ENCODE results near the gene ARHGAP26. TPM values are rescaled to one million over a fixed set of nuclear protein-coding genes. Genes with fewer than 3 reads are reported as not detected.
"Not testable (repeated sequence)": the region's sequence is repeated elsewhere in the genome, so short reads cannot be mapped to it uniquely, and the experiment has no call there.

The ARHGAP26 gene
- total RNA-seq, 1 experiment from 2014 or later: 19.6 TPM

GRCh38 chr5:143078971-143079370 is 308.8 kb downstream of the ARHGAP26 start:
- no peak for DNase-seq (ENCODE audit: low spot score)

GRCh38 chr5:143080407-143080806 is 310.2 kb downstream of the ARHGAP26 start:
- DNase-seq (ENCODE audit: low spot score): no peak

- no peak for DNase-seq (ENCODE audit: low spot score)
Measured at GRCh38 chr5:143080982-143081381, 310.8 kb downstream of the ARHGAP26 start.

GRCh38 chr5:143083006-143083405 is 312.8 kb downstream of the ARHGAP26 start:
- no peak for DNase-seq (ENCODE audit: low spot score)

DNA sequence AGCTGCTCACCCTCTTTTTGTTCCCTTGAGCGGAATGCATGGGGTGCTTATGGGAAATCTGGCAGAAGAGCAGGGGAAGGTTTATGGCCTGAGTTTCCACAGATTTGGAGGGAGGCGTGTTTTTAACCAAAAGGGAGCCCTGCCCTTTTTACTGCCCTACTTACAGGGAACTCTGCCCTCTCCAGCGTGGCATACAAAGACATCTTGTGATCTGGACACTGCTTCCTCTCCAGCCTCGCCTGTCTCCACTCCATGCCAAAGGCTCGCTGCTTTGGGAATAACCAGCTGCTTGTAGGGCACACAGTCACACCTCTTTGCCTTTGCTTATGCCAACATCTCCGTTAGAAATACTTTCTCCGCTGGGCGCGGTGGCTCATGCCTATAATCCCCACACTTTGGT is 314.2 kb downstream of the ARHGAP26 start:
- DNase-seq (ENCODE audit: low spot score): no peak

- DNase-seq (ENCODE audit: low spot score): no peak
Measured at GRCh38 chr5:143085319-143085917, 315.2 kb downstream of the ARHGAP26 start.

DNA sequence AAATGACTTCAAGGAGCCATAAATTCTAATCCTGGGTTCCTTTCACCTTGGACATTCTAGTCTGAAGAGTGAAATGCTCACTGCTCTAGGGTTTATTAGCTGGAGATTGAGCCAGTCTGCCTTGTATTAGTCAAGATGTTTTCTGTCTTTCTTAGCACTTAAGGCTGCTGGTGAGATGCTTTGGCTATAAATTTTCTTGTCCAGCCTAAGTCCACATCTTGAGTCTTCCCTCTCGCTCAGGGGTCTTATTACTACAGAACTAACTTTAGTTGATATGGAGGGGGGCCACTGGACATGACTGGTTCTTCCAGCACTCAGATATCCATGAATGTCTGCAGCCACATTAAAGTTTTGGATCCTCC is 316.4 kb downstream of the ARHGAP26 start:
- DNase-seq (ENCODE audit: low spot score): no peak

GRCh38 chr5:143086908-143087637 is 316.9 kb downstream of the ARHGAP26 start:
- peak; percentile 16 for DNase-seq (ENCODE audit: low spot score)

DNA sequence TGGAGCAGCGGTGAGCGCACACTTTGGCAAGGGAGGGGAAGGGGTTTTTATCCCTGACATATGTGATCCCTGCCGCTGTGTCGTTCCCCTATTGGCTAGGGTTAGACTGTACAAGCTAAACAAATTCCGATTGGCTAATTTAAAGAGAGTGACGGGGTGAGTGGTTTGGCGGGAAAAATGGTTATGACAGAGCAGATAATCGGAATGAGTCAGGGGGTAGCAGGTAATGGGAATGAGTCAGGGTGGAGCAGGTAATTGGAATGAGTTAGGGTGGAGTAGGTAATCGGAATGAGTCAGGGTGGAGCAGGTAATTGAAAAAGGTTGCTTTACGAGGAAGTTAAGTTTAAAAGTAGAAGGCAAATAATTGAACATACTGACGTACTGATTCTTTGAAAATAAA is 318.5 kb downstream of the ARHGAP26 start:
- peak; percentile 38 for DNase-seq (ENCODE audit: low spot score)

DNA sequence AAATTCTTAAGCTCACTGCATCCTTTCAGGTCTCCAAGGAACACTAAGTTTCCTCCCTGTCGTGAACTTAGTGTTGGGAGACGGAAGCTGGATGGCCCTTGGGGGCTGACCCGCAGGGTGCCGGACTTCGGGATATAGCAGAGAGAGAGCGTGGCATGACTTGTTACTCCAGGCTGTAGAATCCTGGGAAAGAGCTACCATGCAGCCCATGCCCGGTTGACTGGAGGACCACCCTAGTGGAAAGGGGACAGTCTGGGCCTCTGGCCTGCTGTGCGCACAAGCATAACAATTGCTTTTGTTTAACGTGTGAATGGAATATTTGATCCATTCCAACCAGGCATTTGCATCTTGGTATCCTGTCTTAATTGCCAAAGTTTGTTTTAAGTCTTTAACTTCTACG is 319.9 kb downstream of the ARHGAP26 start:
- not testable (repeated sequence) for DNase-seq (ENCODE audit: low spot score)

DNA sequence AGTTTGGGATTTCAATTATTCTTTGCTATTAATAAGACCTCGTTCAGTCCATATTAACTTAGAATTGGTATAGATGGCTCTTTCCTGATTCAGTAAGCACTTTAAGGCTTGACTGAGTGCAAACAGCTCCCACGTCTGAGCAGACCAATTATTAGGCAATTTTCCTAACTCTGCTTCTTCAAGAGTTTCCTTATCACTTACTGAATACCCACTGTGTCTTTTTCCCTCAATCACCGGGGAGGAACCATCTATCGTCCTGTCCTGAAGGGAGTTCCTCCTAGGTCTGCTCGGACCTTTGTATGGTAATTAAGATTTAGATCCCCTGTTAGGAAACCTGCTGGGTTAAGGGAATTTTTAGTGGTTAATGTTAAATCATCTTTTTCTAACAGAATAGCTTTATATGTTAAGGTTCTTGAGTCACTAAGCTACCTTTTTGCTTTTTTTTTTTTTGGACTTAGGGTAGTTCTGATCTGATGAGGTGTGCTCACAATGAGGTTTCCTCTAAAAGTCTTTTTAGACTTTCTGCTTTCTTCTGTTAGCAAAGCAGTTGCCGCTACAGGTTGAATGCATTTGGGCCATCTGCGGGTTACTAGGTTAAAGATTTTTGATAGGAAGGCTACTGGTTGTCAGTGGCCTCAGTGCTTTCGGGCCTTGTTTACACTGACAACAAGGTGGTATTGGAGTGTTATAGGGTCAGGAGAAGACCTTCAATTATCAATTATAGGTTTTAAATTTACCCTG is 322.7 kb downstream of the ARHGAP26 start:
- DNase-seq (ENCODE audit: low spot score): not testable (repeated sequence)

DNA sequence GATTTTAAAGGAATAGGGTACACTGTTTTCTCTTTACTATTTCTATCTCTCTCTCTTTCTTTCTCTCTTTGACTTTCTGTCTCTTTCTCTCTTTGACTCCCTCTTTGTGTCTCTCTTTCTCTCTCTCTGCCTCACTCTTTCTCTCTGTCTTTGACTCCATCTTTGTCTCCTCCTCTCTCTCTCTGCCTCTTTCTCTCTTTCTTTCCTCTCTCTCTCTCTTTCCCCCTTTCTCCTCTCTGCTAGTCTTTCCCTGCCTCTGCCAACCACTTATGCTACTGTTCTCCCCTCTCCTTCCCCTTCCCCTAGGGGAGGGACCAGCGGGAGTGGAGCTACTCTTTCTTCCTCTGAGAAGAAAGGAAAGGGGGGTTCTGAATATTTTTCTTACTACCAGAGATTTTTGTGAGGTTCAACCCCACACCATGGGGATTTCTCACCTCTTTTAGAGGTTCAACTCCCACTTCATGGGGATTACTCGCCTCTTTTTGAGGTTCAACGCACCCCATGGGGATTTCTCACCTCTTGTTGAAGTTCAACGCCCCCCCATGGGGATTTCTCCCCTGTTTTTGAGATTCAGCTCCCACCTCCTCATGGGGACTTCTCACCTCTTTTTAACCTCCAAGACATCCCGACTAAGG is 323.4 kb downstream of the ARHGAP26 start:
- no peak for DNase-seq (ENCODE audit: low spot score)

DNA sequence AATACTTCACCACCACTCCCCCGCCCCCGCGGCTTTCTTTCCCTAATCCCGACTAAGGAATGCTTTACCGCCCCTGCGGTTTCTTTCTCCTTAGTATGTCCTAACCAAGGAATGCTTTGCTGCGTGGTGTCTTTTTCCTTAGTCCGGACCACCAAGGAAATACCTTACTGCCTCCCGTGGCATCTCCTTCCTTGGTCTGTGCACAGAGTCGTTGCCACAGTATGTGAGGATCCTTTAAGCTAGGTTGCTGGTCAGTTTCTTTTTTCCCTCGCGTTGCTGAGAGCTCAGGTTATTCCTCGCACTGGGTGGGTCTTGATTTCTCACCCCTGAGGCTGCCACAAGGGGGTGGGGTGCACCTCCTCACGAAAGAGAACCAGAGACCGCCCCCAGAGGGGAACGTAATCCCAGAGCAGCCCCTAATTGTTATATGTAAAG is 323.9 kb downstream of the ARHGAP26 start:
- no peak for DNase-seq (ENCODE audit: low spot score)

- DNase-seq (ENCODE audit: low spot score): peak; percentile 37
Measured at GRCh38 chr5:143094608-143095007, 324.4 kb downstream of the ARHGAP26 start.

DNA sequence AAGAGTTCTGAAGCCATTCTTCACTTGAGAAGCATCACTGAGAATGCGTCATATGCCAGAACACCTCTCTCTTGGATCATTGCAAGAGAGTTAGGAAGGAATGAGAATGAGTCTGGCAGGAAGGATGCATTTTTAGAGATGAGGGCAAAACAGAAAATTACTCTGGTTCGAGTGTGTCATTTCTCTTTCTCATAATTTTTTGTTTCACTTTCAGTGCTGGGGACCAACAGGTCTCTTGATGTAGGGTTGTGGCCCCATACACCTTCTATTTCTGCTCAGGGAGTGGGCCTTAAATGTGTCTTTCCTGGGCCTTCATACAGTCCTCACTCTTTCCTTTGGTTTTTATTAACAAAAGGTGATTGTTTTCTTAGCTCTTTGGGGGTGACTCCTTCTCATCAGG is 330.9 kb downstream of the ARHGAP26 start:
- DNase-seq (ENCODE audit: low spot score): no peak

DNA sequence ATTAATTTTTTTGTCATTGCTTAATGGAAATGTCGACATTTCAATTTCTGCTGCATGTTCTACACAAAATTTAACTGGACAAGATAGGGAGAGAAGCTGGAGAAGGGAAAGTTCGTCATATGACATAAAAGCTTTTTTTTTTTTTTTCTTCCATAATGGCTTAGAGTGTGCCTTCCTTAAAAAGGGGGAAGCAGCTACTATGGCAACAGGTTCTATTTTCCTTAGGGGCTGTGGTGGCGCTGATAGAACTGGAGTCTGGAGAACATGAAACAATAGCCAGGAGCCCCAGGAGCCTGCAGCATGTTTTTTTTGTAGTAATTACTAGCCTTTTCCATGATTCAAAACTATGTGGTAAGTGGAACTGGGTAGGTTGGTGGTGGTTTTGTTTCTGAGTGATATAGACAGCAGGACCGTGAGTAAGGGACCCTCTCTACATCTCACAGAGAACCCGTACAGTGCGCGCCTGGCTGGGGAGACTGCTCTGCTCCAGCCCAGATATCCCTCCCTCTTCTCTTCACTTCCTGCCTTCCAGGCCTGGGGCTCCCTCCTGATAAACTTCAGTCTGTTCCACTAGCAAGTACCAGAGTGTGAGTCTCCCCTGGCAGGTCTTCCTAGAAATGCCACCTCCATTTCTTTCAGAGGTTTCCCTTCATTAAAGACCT is 331.7 kb downstream of the ARHGAP26 start:
- no peak for DNase-seq (ENCODE audit: low spot score)

DNA sequence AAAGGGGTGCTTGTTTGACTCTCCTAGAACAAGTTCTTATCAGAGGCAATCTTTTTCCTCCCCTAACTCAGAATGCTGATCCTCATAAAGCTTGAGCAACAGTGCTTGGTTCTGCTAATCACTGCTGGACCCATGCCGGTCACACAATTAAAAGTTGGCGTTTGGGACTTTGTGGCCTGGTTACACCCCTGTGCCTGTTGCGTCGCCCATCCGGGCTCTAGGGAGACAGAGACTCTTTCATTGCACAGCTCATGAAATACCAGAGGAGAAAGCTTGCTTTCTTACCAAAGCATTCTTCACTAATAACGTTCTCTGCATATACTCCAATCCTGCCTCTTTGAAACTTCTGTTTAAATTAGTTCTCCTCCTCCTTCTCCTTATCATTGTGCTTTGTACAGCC is 332.2 kb downstream of the ARHGAP26 start:
- no peak for DNase-seq (ENCODE audit: low spot score)

GRCh38 chr5:143105216-143105905 is 335.2 kb downstream of the ARHGAP26 start:
- no peak for DNase-seq (ENCODE audit: low spot score)

GRCh38 chr5:143106174-143106573 is 336.0 kb downstream of the ARHGAP26 start:
- DNase-seq (ENCODE audit: low spot score): peak; percentile 44

- peak; percentile 66 for DNase-seq (ENCODE audit: low spot score)
Measured at GRCh38 chr5:143108498-143109128, 338.4 kb downstream of the ARHGAP26 start.

- no peak for DNase-seq (ENCODE audit: low spot score)
Measured at GRCh38 chr5:143110591-143110990, 340.4 kb downstream of the ARHGAP26 start.
